Subcutaneous abdominal adipose tissue (tissue), 5 donors: ENCODE data around the gene NOTO.

Experiments
- H3K27ac ChIP-seq: one replicate; pipeline ENCODE4 v1.7.0; 2013; ENCODE audit warnings: low read depth, mild to moderate bottlenecking, inconsistent platforms, low read length, moderate library complexity
- H3K27me3 ChIP-seq, 5 donors: one replicate each; pipeline ENCODE4 v1.7.0; 2013; ENCODE audit warnings: low read length in 5 of 5, inconsistent platforms in 1 of 5; ENCODE audit not compliant: control insufficient read depth in 5 of 5, insufficient read depth in 4 of 5
- H3K36me3 ChIP-seq, 5 donors: one replicate each; pipeline ENCODE4 v1.7.0; 2013; ENCODE audit warnings: low read length in 5 of 5; ENCODE audit not compliant: control insufficient read depth in 5 of 5, insufficient read depth in 5 of 5
- H3K4me1 ChIP-seq, 5 donors: one replicate each; pipeline ENCODE4 v1.7.0; 2013; ENCODE audit warnings: low read length in 5 of 5, mild to moderate bottlenecking in 3 of 5, moderate library complexity in 1 of 5; ENCODE audit not compliant: control insufficient read depth in 5 of 5, insufficient read depth in 5 of 5
- H3K4me3 ChIP-seq, 5 donors: one replicate each; pipeline ENCODE4 v1.7.0; 2013; ENCODE audit warnings: low read length in 5 of 5, low read depth in 1 of 5
- H3K9ac ChIP-seq, 5 donors: one replicate each; pipeline ENCODE4 v1.7.0; 2013; ENCODE audit warnings: low read length in 5 of 5, mild to moderate bottlenecking in 4 of 5, moderate library complexity in 3 of 5
- H3K9me3 ChIP-seq, 5 donors: one replicate each; pipeline ENCODE4 v1.7.0; 2013; ENCODE audit warnings: low read length in 5 of 5; ENCODE audit not compliant: control insufficient read depth in 5 of 5
- donor health status: healthy.
- donor health status: healthy.
- donor health status: healthy.
- donor health status: healthy.
- donor health status: healthy.

Gene NOTO

GRCh38 chr2:73243884-73244570, 41.7 kb downstream of the NOTO start:
- peaks cover 0 to 7% (median 6%) of the 10 kb centered on the region in 5 donors for H3K4me1 ChIP-seq
- peaks cover 48 to 86% (median 79%) of the 10 kb centered on the region in 5 donors for H3K36me3 ChIP-seq
- H3K4me3 ChIP-seq: no peak overlapping the region
- no peaks in the 10 kb centered on the region for H3K27me3 ChIP-seq
- H3K27ac ChIP-seq: no peak overlapping the region
- H3K9ac ChIP-seq: no peak overlapping the region
- no peaks in the 10 kb centered on the region for H3K9me3 ChIP-seq

DNA sequence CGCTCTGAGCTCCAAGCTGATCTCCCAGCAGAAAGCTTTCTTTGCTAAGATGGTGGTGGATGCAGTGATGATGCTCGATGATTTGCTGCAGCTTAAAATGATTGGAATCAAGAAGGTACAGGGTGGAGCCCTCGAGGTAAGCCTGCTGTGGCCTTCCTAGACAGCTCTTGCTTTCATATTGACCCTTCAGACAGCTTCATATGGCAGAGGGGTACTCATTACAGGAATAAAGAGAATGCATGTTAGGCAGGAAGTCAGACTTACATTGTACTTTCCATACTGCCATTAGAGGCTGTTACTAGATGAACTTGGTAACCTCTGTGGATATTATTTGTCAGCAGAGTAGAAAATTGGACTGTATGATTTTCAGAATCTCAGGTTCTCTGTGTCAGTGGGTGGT, 42.2 kb downstream of the NOTO start:
- Histone ChIP-seq H3K4me3 (no peak overlapping the region), H3K4me1 (peaks cover 0 to 3% (median 1%) of the 10 kb centered on the region in 5 donors), H3K27ac (no peak overlapping the region), H3K9me3 (no peaks in the 10 kb centered on the region), H3K27me3 (no peaks in the 10 kb centered on the region), H3K36me3 (peaks cover 52 to 88% (median 82%) of the 10 kb centered on the region in 5 donors), H3K9ac (no peak overlapping the region)

GRCh38 chr2:73246850-73247249, 44.5 kb downstream of the NOTO start:
- Histone ChIP-seq H3K9ac (no peak overlapping the region), H3K27me3 (no peaks in the 10 kb centered on the region), H3K36me3 (peaks cover 43 to 96% (median 91%) of the 10 kb centered on the region in 5 donors), H3K4me3 (no peak overlapping the region), H3K4me1 (no peaks in the 10 kb centered on the region), H3K9me3 (no peaks in the 10 kb centered on the region), H3K27ac (no peak overlapping the region)

- Histone ChIP-seq H3K9me3 (no peaks in the 10 kb centered on the region), H3K27me3 (no peaks in the 10 kb centered on the region), H3K4me1 (no peaks in the 10 kb centered on the region), H3K9ac (no peak overlapping the region), H3K27ac (no peak overlapping the region), H3K36me3 (peaks cover 38 to 100% (median 96%) of the 10 kb centered on the region in 5 donors), H3K4me3 (no peak overlapping the region)
These were observed 47.3 kb downstream of the NOTO start for GRCh38 chr2:73249636-73250035.

GRCh38 chr2:73250872-73251846, 48.8 kb downstream of the NOTO start:
- H3K36me3 ChIP-seq: peaks cover 22 to 93% (median 80%) of the 10 kb centered on the region in 5 donors
- no peak overlapping the region for H3K27ac ChIP-seq

DNA sequence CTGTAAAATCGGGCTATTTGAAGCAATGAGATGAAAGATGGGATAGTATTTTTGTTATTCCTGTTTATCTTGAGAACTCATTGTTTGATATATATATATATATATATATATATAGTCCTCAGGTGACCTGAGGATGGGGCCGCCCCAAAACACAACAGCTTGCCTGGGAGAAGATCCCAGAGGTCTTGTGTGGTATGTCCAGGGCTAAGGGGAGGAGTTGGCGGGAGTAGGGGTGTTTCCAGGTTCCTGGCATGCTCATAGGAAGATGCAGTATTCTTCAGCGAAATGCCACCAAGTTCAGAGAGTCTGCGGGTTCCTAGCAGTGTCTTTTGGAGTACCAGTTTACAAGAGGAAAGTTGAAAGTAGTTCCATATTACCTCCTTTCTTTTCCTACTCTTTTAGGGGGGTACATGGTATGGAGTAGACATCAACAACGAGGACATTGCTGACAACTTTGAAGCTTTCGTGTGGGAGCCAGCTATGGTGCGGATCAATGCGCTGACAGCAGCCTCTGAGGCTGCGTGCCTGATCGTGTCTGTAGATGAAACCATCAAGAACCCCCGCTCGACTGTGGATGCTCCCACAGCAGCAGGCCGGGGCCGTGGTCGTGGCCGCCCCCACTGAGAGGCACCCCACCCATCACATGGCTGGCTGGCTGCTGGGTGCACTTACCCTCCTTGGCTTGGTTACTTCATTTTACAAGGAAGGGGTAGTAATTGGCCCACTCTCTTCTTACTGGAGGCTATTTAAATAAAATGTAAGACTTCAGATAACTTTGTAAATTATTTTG, 50.1 kb downstream of the NOTO start:
- Histone ChIP-seq H3K9ac (no peak overlapping the region), H3K27me3 (no peaks in the 10 kb centered on the region), H3K4me1 (peaks cover 0 to 5% (median 5%) of the 10 kb centered on the region in 5 donors), H3K27ac (no peak overlapping the region), H3K36me3 (peaks cover 11 to 80% (median 68%) of the 10 kb centered on the region in 5 donors), H3K9me3 (no peaks in the 10 kb centered on the region), H3K4me3 (no peak overlapping the region)

More at GRCh38 chr2:73250872-73251846, 48.8 kb downstream of the NOTO start:
- Histone ChIP-seq H3K4me1 (peaks cover 0 to 5% (median 5%) of the 10 kb centered on the region in 5 donors), H3K9me3 (no peaks in the 10 kb centered on the region), H3K9ac (no peak overlapping the region), H3K4me3 (no peak overlapping the region), H3K27me3 (no peaks in the 10 kb centered on the region)

DNA sequence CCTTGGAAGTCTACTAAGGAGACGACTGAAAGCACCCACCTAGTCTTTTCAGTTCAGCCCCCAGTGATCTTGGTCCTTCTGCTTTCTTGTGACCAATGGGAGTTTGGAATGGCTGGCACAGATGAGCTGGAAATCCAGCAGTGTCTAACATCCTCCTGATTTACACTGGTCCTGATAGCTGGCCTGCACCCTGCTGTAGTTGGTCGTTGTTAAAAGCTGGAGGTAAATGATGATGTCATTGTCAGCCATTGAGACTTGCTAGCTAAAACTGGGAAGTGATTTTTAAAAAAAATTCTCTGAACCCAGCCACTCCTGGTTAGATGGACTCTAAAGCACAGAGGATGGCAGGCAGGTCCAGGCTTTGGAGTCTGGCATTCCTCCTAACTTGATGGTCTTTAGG, 51.0 kb downstream of the NOTO start:
- H3K36me3 ChIP-seq: peaks cover 8 to 71% (median 60%) of the 10 kb centered on the region in 5 donors

GRCh38 chr2:73253901-73254300, 51.5 kb downstream of the NOTO start:
- H3K27ac ChIP-seq: no peak overlapping the region
- H3K9ac ChIP-seq: no peak overlapping the region
- peaks cover 8 to 69% (median 55%) of the 10 kb centered on the region in 5 donors for H3K36me3 ChIP-seq
- H3K9me3 ChIP-seq: no peaks in the 10 kb centered on the region
- H3K4me3 ChIP-seq: no peak overlapping the region
- H3K4me1 ChIP-seq: peaks cover 0 to 5% (median 5%) of the 10 kb centered on the region in 5 donors
- no peaks in the 10 kb centered on the region for H3K27me3 ChIP-seq

More for the DNA sequence above, 51.0 kb downstream of the NOTO start:
- H3K4me1 ChIP-seq: peaks cover 0 to 5% (median 5%) of the 10 kb centered on the region in 5 donors
- no peaks in the 10 kb centered on the region for H3K9me3 ChIP-seq
- no peak overlapping the region for H3K27ac ChIP-seq
- H3K4me3 ChIP-seq: no peak overlapping the region
- no peaks in the 10 kb centered on the region for H3K27me3 ChIP-seq
- no peak overlapping the region for H3K9ac ChIP-seq

DNA sequence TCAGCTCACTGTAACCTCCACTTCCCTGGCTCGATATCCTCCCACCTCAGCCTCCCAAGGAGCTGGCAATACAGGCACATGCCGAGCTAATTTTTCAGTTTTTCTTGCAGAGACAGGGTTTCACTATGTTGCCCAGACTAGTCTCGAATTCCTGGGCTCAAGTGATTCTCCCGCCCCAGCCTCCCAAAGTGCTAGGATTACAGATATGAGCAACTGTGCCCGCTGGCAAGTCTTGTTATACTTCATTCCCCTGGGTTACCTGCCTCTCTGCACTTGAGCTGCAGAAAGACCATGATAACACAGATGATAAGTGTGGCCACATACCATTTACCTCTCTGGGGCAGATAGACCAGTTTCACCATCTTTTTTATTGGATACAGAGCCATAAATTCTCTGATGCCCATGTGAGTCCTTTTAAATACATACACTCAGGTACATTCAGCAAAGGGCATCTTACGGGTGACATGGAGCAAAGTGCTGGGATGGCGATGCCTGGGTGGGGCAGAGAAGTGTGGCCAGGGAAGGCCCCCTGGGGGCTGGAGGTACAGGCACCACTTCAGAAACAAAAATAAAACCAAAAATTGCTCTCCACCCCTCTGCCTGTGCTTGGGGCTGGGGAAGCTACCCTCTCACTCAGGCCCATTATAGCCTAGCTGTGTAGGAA, 52.1 kb downstream of the NOTO start:
- H3K4me3 ChIP-seq: no peak overlapping the region
- H3K4me1 ChIP-seq: peaks cover 0 to 5% (median 5%) of the 10 kb centered on the region in 5 donors
- peaks cover 4 to 63% (median 49%) of the 10 kb centered on the region in 5 donors for H3K36me3 ChIP-seq
- no peaks in the 10 kb centered on the region for H3K27me3 ChIP-seq
- H3K9ac ChIP-seq: no peak overlapping the region
- no peak overlapping the region for H3K27ac ChIP-seq
- no peaks in the 10 kb centered on the region for H3K9me3 ChIP-seq
